Right renal pelvis (tissue), 4 donors: Measurements from ENCODE around the gene TMEM219. TPM values are rescaled to one million over a fixed set of nuclear protein-coding genes. Genes with fewer than 3 reads are reported as not detected.
"Not testable (repeated sequence)": the region's sequence is repeated elsewhere in the genome, so short reads cannot be mapped to it uniquely, and the experiment has no call there.

Experiments used
- DNase-seq, 4 donors: peaks; one replicate each; pipeline ENCODE4 v3.0.0-alpha.2; 2013; ENCODE audit warnings: low read depth in 4 of 4, low spot score in 3 of 4, missing footprints in 1 of 4
- polyA plus RNA-seq, 4 donors: library from polyadenylated mRNA; unstranded; fragments of 120-200 nt; gene quantifications; one replicate each; pipeline ENCODE4 v1.2.1, GENCODE V29; 2013; ENCODE audit not compliant: insufficient read length in 4 of 4

TMEM219 gene
- polyA plus RNA-seq, 4 donors = 115 to 126 (median 116) TPM

DNA sequence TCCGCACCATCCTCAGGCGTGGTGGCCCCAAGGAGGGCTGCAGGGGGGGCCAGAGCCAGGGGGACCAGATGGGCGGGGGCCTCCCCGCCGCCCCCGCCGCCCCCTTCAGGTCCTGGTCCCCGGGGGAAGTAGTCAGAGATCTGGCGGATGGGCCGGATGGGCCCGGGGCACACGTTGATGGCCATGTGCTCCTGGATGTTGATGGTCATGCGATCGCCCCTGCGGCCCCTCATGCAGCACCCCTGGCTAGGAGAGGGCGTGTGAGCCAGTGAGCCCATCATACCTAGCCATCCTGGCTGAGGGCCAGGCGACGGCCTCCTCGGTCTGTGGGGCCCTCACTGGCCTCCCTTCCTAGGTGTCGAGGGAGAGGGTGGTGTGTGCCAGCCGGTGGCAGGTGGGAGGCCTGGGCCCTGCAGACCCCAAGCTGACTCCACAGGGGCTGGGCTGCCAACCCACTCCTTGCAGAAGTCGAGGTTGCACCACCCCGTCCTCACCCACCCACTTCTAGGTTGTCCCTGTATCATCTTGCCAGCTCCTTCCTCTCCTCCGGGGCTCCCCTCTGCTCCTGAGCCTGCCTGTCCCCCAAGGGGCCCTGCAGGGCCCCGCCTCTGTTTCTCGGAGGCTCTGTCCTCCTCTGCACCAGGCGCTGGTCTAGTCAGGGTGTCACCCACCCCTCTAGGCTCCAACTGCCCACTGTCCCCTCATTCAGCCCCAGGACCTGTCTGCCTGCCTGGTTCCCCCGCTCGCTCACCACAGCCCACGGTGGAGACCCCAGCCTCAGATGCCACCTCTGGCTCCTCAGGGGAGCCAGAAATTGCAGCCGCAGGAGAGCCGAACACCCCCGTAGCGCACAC lies 48.3 kb downstream of the TMEM219 start:
- DNase-seq = no peak

DNA sequence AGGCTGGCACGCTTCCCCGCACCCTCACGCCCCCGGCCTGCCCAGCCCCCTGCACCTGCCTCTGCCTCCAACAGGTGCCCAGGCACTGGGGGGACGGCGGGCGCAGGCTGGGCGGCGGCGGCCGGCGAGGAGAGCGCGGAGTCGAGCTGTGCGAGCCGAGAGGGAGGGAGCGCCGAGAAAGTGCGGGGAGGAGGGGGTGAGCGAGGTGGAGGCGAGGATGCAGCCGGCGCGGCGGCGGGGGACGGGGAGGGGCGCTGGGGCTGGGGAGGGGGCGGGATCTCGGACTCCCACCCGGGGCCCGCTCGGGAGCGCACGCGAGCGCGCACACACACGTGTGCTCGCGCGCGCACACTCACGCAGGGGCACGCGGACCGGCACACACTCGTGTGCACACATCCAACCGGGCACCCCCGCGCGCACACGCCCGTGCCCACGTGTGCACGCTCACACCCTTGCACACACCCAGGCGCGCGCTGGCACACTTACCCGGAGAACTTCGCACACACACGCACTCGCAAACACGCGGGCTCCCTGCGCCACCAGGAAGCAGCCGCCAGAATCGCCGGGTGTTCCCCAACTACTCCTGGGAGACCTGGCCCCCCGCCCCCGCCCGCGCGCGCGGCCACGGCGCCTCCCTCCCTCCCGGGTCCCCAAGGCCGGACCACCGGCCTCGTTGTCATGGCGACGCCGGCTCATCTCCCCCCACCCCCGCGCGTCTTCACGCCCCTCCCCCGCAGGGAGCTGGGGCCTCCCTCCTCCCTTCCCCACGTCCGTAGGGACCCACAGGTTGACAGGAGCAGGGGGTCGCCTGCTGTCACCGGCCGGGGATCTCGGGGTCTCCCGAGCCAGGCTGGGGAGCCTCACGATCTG lies 49.2 kb downstream of the TMEM219 start, which contains the start of gene DOC2A:
DOC2A (minus strand) TSS at position 184 of the 870 bp plus-strand sequence. CDS start 805 bp downstream, outside the sequence.
- DNase-seq = no peak

DNA sequence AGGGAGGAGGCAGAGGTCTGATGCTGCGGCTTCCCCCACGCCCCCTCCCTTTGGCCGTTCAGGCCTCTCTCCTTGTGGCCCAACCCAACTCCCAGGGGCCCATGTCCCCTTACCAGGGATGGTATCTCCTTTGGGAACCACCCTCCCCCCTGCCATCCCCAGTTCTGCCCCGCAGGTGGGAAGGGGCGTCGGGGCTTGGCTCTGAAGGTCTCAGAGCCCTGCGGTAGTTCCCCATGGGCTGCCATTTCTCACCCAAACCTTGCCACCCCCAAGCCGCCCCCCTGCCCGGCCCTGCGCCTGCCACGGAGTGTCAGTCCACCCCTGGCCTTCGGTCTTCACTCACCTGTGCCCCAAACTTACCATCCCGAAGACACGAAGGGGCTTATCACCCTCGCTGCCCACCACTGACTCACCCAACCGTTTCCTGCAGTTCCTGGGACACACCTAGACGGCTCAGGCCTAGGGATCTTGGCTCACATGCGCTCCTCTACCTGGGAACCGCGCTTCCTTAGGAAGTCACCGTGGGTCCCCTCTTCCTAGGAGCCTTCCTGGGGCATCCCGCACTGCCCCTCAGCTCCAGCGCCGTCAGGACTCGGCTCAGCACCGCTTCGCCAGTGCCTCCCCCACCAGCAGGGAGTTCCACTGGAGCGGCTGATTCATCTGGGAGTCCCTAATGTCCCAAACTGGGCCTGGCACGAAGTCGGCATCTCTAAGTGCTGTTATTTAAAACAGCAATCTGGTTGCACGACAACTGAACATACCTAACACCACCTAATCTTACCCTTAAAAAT lies 50.0 kb downstream of the TMEM219 start:
- DNase-seq = no peak

GRCh38 chr16:30012598-30012997 lies 50.7 kb downstream of the TMEM219 start:
- DNase-seq = not testable (repeated sequence)

DNA sequence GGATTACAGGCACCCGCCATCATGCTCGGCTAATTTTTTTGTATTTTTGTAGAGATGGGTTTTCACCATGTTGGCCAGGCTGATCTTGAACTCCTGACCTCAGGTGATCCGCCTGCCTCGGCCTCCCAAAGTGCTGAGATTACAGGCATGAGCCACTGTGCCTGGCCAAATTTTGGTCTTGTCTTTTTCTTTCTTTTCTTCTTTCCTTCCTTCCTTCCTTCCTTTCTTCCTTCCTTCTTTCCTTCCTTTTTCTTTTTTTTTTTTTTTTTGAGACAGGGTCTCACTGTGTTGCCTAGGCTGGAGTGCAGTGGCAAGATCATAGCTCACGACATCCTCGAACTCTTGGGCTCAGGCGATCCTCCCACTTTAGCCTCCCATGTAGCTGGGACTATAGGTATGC lies 53.6 kb downstream of the TMEM219 start:
- not testable (repeated sequence) for DNase-seq

DNA sequence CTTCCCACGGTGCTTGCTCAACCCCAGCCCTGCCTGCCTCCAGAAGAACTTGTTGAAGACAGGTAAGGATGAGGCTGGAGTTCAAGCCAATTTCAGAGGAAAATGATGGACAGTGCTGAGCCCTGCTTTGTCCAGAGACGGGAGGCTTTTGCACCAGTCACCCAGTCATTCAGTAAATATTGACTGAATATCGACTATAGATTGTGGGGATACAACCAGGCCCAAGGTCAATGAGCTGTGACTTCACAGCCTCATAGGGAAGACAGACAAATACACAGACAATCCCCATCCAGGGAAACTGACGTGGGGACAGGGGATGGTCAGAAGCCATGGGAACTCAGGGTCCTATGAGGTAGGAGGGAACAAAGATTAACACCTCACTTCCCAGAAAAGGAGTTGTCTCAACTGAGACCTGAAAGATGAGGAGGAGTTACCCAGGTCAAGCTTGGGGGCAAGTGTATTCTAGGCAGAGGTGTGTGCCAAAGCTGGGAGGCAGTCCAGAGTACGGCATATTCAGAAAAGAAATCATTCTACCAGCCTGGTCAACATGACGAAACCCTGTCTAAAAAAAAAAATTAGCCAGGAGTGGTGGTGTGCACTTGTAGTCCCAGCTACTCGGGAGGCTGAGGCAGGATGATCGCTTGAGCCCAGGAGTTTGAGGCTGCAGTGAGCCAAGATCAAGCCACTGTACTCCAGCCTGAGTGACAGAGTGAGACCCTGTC lies 54.8 kb downstream of the TMEM219 start:
- no peak for DNase-seq

DNA sequence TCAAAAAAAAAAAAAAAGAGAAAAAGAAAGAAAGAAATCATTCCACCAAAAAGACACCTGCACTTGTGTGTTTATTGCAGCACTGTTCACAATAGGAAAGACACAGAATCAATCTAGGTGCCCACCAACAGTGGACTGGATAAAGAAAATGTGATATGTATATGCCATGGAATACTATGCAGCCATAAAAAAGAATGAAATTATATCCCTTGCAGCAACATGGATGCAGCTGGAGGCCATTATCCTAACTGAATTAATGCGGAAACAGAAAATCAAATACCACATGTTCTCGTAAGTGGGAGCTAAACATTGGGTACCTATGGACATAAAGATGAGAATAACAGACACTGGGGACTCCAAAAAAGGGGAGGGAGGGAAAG lies 55.4 kb downstream of the TMEM219 start:
- no peak for DNase-seq

DNA sequence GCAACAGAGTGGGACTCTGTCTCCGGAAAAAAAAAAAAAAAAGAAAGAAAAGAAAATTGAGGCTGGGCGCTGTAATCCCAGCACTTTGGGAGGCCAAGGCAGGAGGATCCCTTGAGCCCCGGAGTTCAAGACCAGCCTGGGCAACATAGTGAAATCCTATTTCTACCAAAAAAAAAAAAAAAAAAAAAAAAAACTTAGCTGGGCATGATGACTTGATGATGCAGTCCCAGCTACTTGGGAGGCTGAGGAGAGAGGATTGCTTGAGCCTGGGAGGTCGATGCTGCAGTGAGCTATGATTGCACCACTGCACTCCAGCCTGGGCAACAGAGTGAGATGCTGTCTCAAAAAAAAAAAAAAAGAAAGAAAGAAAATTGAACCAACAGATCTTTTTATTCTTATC lies 56.1 kb downstream of the TMEM219 start:
- DNase-seq = not testable (repeated sequence)

DNA sequence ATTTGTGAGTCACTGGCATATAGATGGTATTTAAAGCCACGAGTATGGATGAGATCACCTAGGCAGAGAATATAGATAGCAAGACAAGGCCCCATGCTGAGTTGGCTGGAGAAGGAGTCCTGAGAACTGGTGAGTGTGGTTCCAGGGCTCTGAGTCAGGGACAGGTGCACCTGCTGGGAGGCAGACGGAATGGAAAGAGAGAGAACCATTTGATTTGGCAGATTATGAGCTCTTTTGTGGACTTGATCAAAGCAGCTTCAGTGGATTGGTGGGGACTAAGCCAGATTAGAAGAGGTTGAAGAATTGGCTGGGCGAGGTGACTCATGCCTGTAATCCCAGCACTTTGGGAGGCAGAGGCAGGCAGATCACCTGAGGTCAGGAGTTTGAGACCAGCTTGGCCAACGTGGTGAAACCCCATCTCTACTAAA lies 56.9 kb downstream of the TMEM219 start:
- DNase-seq = no peak

Other genes starting within 250 kb of the TMEM219 start
- gene C16orf54, start 216.1 kb upstream of the TMEM219 start, polyA plus RNA-seq = under 1 TPM; 0.19 to 0.28 (median 0.22) TPM
- gene ZG16, start 183.8 kb upstream of the TMEM219 start, polyA plus RNA-seq = under 1 TPM in 1 of 4 donors, not detected in 3; 0.01 TPM
- gene KIF22, start 171.3 kb upstream of the TMEM219 start, polyA plus RNA-seq = 10 to 100 TPM; 65.2 to 77.7 (median 67.6) TPM
- gene MAZ, start 155.6 kb upstream of the TMEM219 start, polyA plus RNA-seq = 100 to 1,000 TPM; 273 to 344 (median 293) TPM
- gene PRRT2, start 149.9 kb upstream of the TMEM219 start, polyA plus RNA-seq = 10 to 100 TPM; 14.7 to 21.0 (median 17.1) TPM
- 10 to 100 TPM; 33.9 to 46.9 (median 35.9) TPM for gene PAGR1, start 145.9 kb upstream of the TMEM219 start, polyA plus RNA-seq
- gene MVP, start 141.6 kb upstream of the TMEM219 start, polyA plus RNA-seq = 10 to 100 TPM; 17.7 to 23.6 (median 21.5) TPM
- gene CDIPT, start 98.9 kb upstream of the TMEM219 start, polyA plus RNA-seq = 100 to 1,000 TPM; 104 to 133 (median 112) TPM
- 10 to 100 TPM; 11.3 to 13.7 (median 12.4) TPM for gene SEZ6L2, start 62.5 kb upstream of the TMEM219 start, polyA plus RNA-seq
- 1 to 10 TPM in 1 of 4 donors, under 1 TPM in 3; 0.60 to 1.2 (median 0.82) TPM for gene ASPHD1, start 61.6 kb upstream of the TMEM219 start, polyA plus RNA-seq
- 10 to 100 TPM; 12.5 to 18.4 (median 16.4) TPM for gene KCTD13, start 35.9 kb upstream of the TMEM219 start, polyA plus RNA-seq
- gene TAOK2, start 11.8 kb downstream of the TMEM219 start, polyA plus RNA-seq = 10 to 100 TPM; 41.9 to 52.5 (median 43.5) TPM
- 10 to 100 TPM; 15.2 to 22.5 (median 16.6) TPM for gene HIRIP3, start 33.5 kb downstream of the TMEM219 start, polyA plus RNA-seq
- gene INO80E, start 34.2 kb downstream of the TMEM219 start, polyA plus RNA-seq = 10 to 100 TPM; 43.5 to 56.0 (median 48.6) TPM
- 1 to 10 TPM; 2.1 to 2.7 (median 2.5) TPM for gene DOC2A, start 48.9 kb downstream of the TMEM219 start, polyA plus RNA-seq
- not detected for gene C16orf92, start 61.1 kb downstream of the TMEM219 start, polyA plus RNA-seq
- gene TLCD3B, start 69.2 kb downstream of the TMEM219 start, polyA plus RNA-seq = 1 to 10 TPM in 1 of 4 donors, under 1 TPM in 3; 0.58 to 1.4 (median 0.81) TPM
- gene ALDOA, start 103.7 kb downstream of the TMEM219 start, polyA plus RNA-seq = 100 to 1,000 TPM; 478 to 641 (median 500) TPM
- gene PPP4C, start 113.9 kb downstream of the TMEM219 start, polyA plus RNA-seq = 100 to 1,000 TPM in 1 of 4 donors, 10 to 100 TPM in 3; 82.0 to 120 (median 90.5) TPM
- 1 to 10 TPM; 1.1 to 2.0 (median 1.2) TPM for gene TBX6, start 129.8 kb downstream of the TMEM219 start, polyA plus RNA-seq
- 10 to 100 TPM; 56.7 to 78.4 (median 60.1) TPM for gene YPEL3, start 134.1 kb downstream of the TMEM219 start, polyA plus RNA-seq
- gene GDPD3, start 151.5 kb downstream of the TMEM219 start, polyA plus RNA-seq = 10 to 100 TPM in 2 of 4 donors, 1 to 10 TPM in 2; 8.9 to 14.8 (median 12.2) TPM
- gene MAPK3, start 161.1 kb downstream of the TMEM219 start, polyA plus RNA-seq = 10 to 100 TPM; 85.7 to 98.8 (median 92.2) TPM
- gene CORO1A, start 221.5 kb downstream of the TMEM219 start, polyA plus RNA-seq = 10 to 100 TPM in 3 of 4 donors, 1 to 10 TPM in 1; 9.2 to 12.3 (median 11.2) TPM
- gene BOLA2B, start 231.6 kb downstream of the TMEM219 start, polyA plus RNA-seq = 10 to 100 TPM; 19.2 to 34.5 (median 23.0) TPM
- gene SLX1A, start 231.8 kb downstream of the TMEM219 start, polyA plus RNA-seq = 10 to 100 TPM; 18.9 to 20.8 (median 20.1) TPM
- gene SULT1A3, start 237.2 kb downstream of the TMEM219 start, polyA plus RNA-seq = 10 to 100 TPM in 2 of 4 donors, 1 to 10 TPM in 2; 4.1 to 12.8 (median 10.6) TPM